HG02938 (cell line): ENCODE data around the gene PKIG.

Source experiments
- ATAC-seq: cut with Tn5 transposase; IDR thresholded peaks from one replicate; pipeline ENCODE4 v1.9.1; 2021; ENCODE audit warnings: mild to moderate bottlenecking, moderate library complexity; ENCODE audit not compliant: unreplicated experiment

The PKIG gene

DNA sequence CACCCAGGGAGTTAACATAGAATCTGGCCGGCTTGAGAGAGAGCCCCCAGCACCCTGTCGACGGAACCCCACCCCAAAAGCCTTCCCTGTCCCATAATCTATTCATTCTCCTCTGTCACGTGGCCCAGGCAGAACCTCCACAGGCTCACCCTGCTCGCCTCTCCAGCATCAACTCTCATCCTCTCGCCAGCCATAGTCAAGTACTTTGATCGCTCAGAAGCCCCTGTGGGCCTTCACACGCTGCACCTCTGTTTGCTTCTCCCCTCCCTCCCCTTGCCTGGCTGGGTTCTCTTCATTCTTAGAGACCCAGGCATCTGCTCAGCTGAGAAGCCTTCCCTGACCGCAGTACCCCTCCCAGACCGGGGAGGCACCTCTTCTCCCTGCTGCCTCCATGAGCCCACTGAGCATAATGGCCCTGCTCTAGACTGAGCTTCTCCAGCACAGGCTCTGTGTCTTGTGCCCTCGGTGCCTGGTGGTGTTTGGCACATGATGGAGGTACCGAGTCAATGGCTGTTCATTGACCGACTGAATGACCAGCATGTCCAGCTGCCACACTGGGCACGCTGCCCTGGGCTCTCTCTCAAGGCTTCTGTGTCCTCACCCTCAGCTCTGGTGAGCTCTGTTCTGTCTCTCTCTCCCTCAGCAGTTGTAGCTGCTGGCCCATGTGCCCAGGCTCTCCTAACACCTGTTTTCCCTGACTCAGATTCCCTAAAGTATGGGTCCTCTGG, 33.7 kb downstream of the PKIG start:
- no peak for ATAC-seq

DNA sequence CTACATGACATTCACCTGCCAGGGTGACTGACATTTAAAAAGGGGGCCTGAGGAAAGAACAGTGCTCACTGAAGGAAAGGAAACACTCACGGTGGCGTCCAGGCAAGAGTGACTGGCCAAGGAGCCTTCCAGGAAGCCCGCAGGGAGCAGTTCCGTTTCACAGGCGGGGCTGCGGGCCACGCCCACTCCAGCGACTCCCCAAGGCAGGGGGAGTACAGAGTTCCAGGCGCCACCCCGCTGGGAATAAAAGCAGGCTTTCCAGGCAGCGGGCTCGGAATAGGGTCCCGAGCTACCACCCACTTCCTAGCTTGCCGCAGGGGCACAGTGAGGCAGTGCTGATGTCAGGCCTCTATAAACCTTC, 34.2 kb downstream of the PKIG start:
- no peak for ATAC-seq

GRCh38 chr20:44618318-44618731, 35.9 kb downstream of the PKIG start:
- ATAC-seq: no peak

GRCh38 chr20:44619294-44619693, 36.9 kb downstream of the PKIG start:
- no peak for ATAC-seq

DNA sequence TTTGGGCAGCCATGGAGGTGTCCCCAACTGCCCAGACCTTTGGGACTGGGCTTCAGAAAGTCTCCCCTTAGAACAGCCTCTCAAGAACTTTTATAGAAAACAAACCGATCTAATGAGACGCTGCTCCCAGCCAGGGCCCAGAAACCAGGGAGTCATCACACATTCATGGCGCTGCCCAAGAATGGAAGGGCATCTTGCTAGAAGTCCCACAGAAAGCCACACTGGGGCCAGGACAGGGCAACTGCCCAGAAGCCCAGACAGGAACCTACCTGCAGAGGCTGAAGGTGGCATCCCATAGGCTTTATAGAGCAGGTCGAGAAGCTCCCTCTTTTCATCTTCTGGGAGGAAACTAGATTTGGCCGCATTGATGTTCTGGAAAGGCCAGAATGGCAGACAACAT, 37.7 kb downstream of the PKIG start:
- no peak for ATAC-seq

DNA sequence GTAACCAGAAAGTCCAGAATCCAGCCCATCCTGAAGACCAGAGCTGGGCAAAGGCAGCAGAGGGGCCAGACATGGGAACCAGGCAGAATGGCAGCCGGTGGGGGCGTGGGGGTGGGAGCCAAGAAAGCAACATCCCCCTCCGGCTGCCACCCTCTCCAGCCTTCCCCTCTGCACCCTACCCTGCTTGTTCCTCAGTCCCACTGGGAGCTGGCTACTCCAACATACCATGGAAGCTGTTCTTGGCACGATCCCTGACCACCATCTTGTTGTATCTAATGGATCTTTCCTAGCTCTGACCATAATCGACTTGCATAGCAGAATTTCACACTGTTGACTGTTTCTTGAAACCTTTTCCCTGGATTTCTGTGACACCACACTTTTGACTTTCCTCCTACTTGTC, 38.9 kb downstream of the PKIG start:
- ATAC-seq: no peak

DNA sequence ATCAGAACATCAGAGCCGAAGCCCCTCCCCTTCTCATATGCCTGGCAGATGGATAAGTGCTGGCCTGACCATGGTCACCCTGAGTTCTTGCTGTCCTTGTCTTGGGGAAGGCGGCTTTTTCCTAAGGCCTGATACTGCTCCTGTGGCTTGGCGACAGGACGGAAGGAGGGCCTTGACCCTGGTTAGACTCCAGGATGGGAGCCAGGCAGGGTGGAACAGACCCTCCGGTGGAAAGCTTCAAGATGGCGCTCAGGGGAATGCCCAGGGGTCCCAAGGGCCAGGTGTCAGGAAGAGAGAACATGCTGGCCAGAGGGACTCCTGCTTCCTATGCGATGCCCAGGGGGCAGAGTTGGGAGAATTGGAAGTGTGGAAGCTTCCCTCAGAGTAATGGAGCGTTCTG, 39.6 kb downstream of the PKIG start:
- ATAC-seq: no peak

- ATAC-seq: no peak
Measured at GRCh38 chr20:44622501-44623270, 40.3 kb downstream of the PKIG start.

GRCh38 chr20:44624152-44624551, 41.8 kb downstream of the PKIG start:
- no peak for ATAC-seq

- ATAC-seq: no peak
Measured at GRCh38 chr20:44624743-44625271, 42.4 kb downstream of the PKIG start.

- no peak for ATAC-seq
Measured at GRCh38 chr20:44625361-44625760, 43.0 kb downstream of the PKIG start.

DNA sequence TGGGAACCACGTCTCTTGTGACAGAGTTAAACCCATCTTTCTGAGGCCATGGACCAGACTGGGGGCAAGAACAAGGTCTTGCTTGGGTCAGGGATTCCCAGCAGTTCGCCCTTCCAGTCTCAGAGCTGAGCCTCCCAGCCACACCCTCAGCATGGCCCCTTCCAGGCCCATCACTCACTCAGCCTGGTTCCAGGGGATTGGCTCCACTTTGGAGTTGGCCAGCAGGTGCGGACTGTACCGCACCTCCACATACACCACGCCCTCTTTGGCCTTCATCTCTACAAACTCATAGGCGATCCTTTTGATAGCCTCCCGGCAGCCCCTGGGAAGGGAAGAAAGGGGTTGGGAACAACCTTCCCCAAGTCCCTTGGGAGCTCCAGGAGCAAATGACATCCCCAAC, 43.9 kb downstream of the PKIG start:
- ATAC-seq: no peak

DNA sequence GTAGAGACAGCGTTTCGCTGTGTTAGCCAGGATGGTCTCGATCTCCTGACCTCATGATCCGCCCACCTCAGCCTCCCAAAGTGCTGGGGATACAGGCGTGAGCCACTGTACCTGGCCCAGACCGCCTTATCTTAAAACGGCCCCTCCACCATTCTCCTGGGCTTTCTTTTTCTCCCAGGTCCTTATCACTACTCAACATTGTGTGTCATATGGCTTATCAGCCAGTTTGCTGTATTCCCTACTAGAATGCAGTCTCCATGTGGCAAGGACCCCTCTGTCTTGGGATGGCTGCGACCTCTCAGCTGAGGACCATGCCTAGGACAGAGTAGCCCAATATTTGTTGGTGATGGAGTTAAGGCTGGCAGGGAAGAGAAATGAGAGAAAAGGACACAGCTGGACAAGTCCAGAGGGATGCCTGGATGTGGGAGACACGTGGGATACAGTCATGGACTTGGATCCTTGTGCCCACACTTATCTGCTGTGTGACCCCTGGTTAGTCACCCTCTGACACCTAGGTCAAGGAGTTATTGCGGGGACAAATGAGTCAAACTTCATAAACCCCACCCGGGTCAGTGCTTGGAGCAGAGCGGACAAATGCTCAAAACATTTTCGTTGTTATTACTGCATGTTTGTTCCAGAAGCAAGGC, 45.1 kb downstream of the PKIG start:
- no peak for ATAC-seq

GRCh38 chr20:44629017-44629385, 46.6 kb downstream of the PKIG start:
- ATAC-seq: no peak

DNA sequence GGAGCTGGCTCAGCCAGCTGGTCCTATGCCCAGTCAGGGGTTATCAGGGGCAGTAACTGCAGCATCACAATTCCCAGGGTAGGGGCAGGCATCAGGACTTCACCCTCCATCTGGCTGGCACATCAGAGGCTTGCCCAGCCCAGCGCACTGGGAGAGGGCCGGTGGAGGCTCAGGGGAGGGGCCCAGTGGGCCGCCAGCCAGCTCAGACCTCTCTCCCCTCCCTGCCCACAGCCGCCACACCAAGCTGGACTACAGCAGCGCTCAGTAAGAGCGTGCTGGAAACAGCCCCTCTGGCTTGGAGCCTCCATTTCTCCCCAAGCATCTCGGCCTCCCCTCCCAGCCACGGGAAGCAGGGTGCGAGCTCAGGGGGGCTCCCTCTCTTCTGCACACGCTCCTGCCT, 47.2 kb downstream of the PKIG start:
- no peak for ATAC-seq

DNA sequence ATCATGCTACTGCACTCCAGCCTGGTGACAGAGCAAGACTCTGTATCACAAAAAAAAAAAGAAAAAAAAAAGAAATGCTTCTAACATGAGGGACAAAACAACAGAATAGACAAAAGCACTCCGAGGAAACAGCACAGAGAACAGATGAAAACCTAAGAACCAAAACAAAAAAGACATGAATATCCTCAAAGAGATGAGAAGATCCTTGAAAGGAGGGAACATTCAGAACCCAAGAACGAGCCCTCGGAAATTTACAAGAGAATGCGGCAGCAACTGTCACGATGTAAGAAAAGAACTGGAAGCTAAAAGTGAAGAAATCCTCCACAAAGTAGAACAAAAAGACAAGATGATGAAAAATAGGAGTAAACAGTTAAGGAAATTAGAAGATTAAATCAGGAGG, 47.9 kb downstream of the PKIG start:
- no peak for ATAC-seq

GRCh38 chr20:44632103-44632752, 49.8 kb downstream of the PKIG start:
- no peak for ATAC-seq

- no peak for ATAC-seq
Measured at GRCh38 chr20:44633187-44633810, 50.9 kb downstream of the PKIG start.

- no peak for ATAC-seq
Measured at GRCh38 chr20:44633872-44634600, 51.7 kb downstream of the PKIG start.

GRCh38 chr20:44635877-44636276, 53.5 kb downstream of the PKIG start:
- no peak for ATAC-seq
